ENCODE results near the gene MALAT1.
"Not testable (repeated sequence)": the region's sequence is repeated elsewhere in the genome, so short reads cannot be mapped to it uniquely, and the experiment has no call there.

GRCh38 chr11:65512311-65512710 lies 13.5 kb downstream of the MALAT1 start:
- not testable (repeated sequence) for TF ChIP-seq ETV6 (conservative IDR thresholded peaks at IDR 0.05 in 1 of 2, IDR thresholded peaks at IDR 0.05 in 1 of 2; ENCODE audit: borderline replicate concordance in 1 of 2, low read depth in 1 of 2); ATF2 (IDR thresholded peaks at IDR 0.05; ENCODE audit: low read length); CTCF (IDR thresholded peaks at IDR 0.05 in 2 of 3, conservative IDR thresholded peaks at IDR 0.05 in 1 of 3; ENCODE audit: control insufficient read depth in 2 of 3, extremely low read depth in 1 of 3, insufficient read depth in 1 of 3, low read depth in 3 of 3, low read length in 3 of 3); USF2 (IDR thresholded peaks at IDR 0.05; ENCODE audit: borderline replicate concordance, low read depth, low read length); EZH2 (IDR thresholded peaks at IDR 0.05; ENCODE audit: borderline replicate concordance, control insufficient read depth, low read depth, low read length)

Data from GM12878 (cell line).